Adrenal gland (tissue), 5 donors: ENCODE measurements around the gene RGS3.

Experiments used
- CTCF ChIP-seq, 6 experiments: fragments of 450-650 bp in 4 of 6; fragments of 200-600 bp in 2 of 6; sonication (generic) in 1 of 6; IDR thresholded peaks; 1 replicate in 5 of 6; 2 replicates in 1 of 6; pipeline versions ENCODE4 v1.5.1 to v1.8.0; 2016 to 2021; ENCODE audit warnings: antibody characterized with exemption in 6 of 6, mild to moderate bottlenecking in 2 of 6, moderate library complexity in 1 of 6
- POLR2A ChIP-seq, 2 donors: fragments of 450-650 bp; IDR thresholded peaks; one replicate each; pipeline ENCODE4 v1.6.1; 2017; ENCODE audit warnings: antibody characterized with exemption in 2 of 2, mild to moderate bottlenecking in 2 of 2, moderate library complexity in 1 of 2
- donor health status: DM: no; HTN: no; CAD: no.

- TF ChIP-seq CTCF (IDR thresholded peaks at IDR 0.05), result no peak
- TF ChIP-seq POLR2A (IDR thresholded peaks at IDR 0.05), result peak in 1 of 2 donors; percentile 7
Observed at GRCh38 chr9:113536483-113537228, 73.1 kb downstream of the RGS3 start.
